DND-41 (cell line): ENCODE measurements around the gene GRIK3.

Source experiments
- ATAC-seq: fragments of 200-7000 bp; cut with Tn5 transposase; 3 replicates; pipeline ENCODE4 v1.9.1; 2021; ENCODE audit warnings: low read depth; ENCODE audit not compliant: insufficient read depth
- DNase-seq: peaks from one replicate; pipeline ENCODE4 v3.0.0-alpha.2; 2020
- H2AFZ ChIP-seq: 2 replicates; pipeline ENCODE4 v1.6.0; 2012; ENCODE audit warnings: low read depth, low read length
- H3K27ac ChIP-seq: 2 replicates; pipeline ENCODE4 v1.5.1; 2012; ENCODE audit warnings: low read length, inconsistent platforms
- H3K27me3 ChIP-seq: fragments of 200-600 bp; sonication (generic); 2 replicates; pipeline ENCODE4 v1.6.0; 2012; ENCODE audit warnings: low read length, mild to moderate bottlenecking, inconsistent platforms; ENCODE audit not compliant: insufficient read depth, poor library complexity
- H3K36me3 ChIP-seq: 2 replicates; pipeline ENCODE4 v1.5.1; 2012; ENCODE audit warnings: low read length, inconsistent platforms; ENCODE audit not compliant: insufficient read depth
- H3K4me1 ChIP-seq: 2 replicates; pipeline ENCODE4 v1.5.1; 2012; ENCODE audit warnings: mild to moderate bottlenecking, low read length; ENCODE audit not compliant: insufficient read depth
- H3K4me2 ChIP-seq: 2 replicates; pipeline ENCODE4 v1.6.0; 2012; ENCODE audit warnings: mild to moderate bottlenecking, moderate library complexity, low read length, inconsistent platforms; ENCODE audit not compliant: insufficient read depth
- H3K4me3 ChIP-seq, 2 experiments: fragments of 200-600 bp in 1 of 2; shearing (Covaris generic) in 1 of 2; 2 replicates each; pipeline ENCODE4 v1.5.1; 2012 to 2016; ENCODE audit warnings: inconsistent platforms in 2 of 2, low read length in 2 of 2, mild to moderate bottlenecking in 2 of 2, low read depth in 1 of 2, moderate library complexity in 1 of 2
- H3K79me2 ChIP-seq: 2 replicates; pipeline ENCODE4 v1.6.0; 2012; ENCODE audit warnings: low read length, inconsistent platforms; ENCODE audit not compliant: insufficient read depth
- H3K9ac ChIP-seq: 2 replicates; pipeline ENCODE4 v1.6.0; 2012; ENCODE audit warnings: low read depth, mild to moderate bottlenecking, inconsistent platforms, low read length, moderate library complexity
- H3K9me3 ChIP-seq: 2 replicates; pipeline ENCODE4 v1.5.1; 2012; ENCODE audit warnings: low read length, moderate library complexity, mild to moderate bottlenecking, inconsistent platforms; ENCODE audit not compliant: insufficient read depth, severe bottlenecking
- H4K20me1 ChIP-seq: 2 replicates; pipeline ENCODE4 v1.6.0; 2012; ENCODE audit warnings: low read length; ENCODE audit not compliant: insufficient read depth
- EZH2 ChIP-seq: IDR thresholded peaks from 3 replicates; pipeline ENCODE4 v1.6.1; 2012; ENCODE audit warnings: borderline replicate concordance, low read depth, mild to moderate bottlenecking, moderate library complexity, low read length, inconsistent platforms; ENCODE audit not compliant: severe bottlenecking
- TF ChIP-seq, protein P1 (sequence below): IDR thresholded peaks from 2 replicates; pipeline ENCODE4 v1.5.1; 2012; ENCODE audit warnings: borderline replicate concordance, low read length, moderate library complexity, mild to moderate bottlenecking; ENCODE audit not compliant: poor library complexity, severe bottlenecking; ENCODE audit errors: extremely low read depth

The GRIK3 gene

DNA sequence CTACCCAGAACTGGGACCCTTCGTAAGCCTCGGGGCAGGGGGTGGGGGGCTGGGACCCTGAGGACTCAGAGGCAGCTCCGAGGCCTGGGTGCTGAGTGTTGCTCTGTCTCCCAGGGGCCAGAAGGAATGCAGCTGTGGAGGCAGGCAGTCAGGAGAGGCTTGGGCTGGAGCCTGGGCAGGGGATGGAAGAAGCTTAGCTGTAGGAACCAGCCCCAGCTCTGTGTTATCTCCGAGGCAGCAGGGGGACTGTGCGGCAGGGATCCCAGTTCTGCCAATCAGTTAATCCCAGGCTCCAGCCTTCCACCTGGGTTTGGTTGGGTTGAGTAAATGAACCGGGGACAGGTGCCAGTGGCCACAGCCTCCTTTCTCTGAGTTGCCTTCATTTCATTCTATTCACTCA is 8.2 kb upstream of the GRIK3 start:
- no peak for DNase-seq
- Histone ChIP-seq H3K4me2 (no peak overlapping the region), H3K9me3 (no peaks in the 10 kb centered on the region), H4K20me1 (peaks cover 13% of the 10 kb centered on the region), H3K9ac (no peak overlapping the region), H2AFZ (no peak overlapping the region), H3K27me3 (peaks cover 16% of the 10 kb centered on the region), H3K79me2 (no peaks in the 10 kb centered on the region), H3K4me3 (no peak overlapping the region), H3K27ac (no peak overlapping the region), H3K4me1 (no peaks in the 10 kb centered on the region), H3K36me3 (no peaks in the 10 kb centered on the region)
- no peak for ATAC-seq
- TF ChIP-seq EZH2: no peak
- TF ChIP-seq, protein P1, sequence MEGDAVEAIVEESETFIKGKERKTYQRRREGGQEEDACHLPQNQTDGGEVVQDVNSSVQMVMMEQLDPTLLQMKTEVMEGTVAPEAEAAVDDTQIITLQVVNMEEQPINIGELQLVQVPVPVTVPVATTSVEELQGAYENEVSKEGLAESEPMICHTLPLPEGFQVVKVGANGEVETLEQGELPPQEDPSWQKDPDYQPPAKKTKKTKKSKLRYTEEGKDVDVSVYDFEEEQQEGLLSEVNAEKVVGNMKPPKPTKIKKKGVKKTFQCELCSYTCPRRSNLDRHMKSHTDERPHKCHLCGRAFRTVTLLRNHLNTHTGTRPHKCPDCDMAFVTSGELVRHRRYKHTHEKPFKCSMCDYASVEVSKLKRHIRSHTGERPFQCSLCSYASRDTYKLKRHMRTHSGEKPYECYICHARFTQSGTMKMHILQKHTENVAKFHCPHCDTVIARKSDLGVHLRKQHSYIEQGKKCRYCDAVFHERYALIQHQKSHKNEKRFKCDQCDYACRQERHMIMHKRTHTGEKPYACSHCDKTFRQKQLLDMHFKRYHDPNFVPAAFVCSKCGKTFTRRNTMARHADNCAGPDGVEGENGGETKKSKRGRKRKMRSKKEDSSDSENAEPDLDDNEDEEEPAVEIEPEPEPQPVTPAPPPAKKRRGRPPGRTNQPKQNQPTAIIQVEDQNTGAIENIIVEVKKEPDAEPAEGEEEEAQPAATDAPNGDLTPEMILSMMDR: no peak

DNA sequence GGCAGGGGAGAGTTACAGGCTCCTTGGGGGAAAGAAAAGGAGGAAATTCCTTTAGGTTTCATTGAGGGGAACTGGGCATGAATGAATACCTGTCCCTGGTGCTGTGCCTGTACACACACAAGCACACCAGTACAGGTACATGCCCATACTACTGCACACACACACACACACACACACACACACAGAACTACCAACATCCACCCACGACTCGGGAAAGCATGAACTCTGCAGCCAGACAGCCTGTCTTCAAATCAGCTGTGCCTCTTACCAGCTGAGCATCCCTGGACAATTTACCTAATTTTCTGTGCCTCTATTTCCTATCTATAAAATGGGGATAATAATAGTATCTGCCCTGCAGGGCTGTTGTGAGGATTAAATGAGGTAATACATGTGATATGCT is 7.2 kb upstream of the GRIK3 start:
- peaks cover 19% of the 10 kb centered on the region for H3K27me3 ChIP-seq
- no peak for ATAC-seq

DNA sequence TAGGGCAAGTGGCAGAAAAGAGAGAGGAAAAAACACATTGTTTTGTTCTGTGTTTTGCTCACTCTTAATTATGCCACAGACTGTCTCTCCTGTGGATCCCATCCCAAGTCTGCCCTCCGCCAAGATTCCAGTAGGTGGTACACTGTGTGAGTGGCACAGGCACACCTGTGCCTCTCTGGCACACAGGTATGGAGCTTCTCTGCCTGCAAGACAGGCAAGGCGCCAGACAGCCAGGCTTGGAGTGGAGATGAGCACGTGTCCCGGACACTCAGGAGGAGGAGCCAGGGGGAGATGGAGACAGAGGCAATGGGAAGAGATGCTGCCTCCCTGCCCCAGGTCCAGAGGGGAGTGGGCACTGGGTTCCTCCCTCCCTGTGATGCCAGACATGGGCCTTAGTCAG is 6.5 kb upstream of the GRIK3 start:
- no peaks in the 10 kb centered on the region for H3K9me3 ChIP-seq
- TF ChIP-seq, protein P1: no peak
- TF ChIP-seq EZH2: no peak
- ATAC-seq (no peak), DNase-seq (no peak)
- no peak overlapping the region for H3K4me2 ChIP-seq
- H3K9ac ChIP-seq: no peak overlapping the region
- H3K4me3 ChIP-seq: no peak overlapping the region
- no peaks in the 10 kb centered on the region for H3K79me2 ChIP-seq
- no peaks in the 10 kb centered on the region for H3K36me3 ChIP-seq
- H3K4me1 ChIP-seq: no peaks in the 10 kb centered on the region
- H3K27ac ChIP-seq: no peak overlapping the region
- peaks cover 19% of the 10 kb centered on the region for H3K27me3 ChIP-seq
- no peak overlapping the region for H2AFZ ChIP-seq
- H4K20me1 ChIP-seq: peaks cover 7% of the 10 kb centered on the region

More for the DNA sequence above, 7.2 kb upstream of the GRIK3 start:
- no peaks in the 10 kb centered on the region for H3K9me3 ChIP-seq
- no peak overlapping the region for H3K27ac ChIP-seq
- H3K79me2 ChIP-seq: no peaks in the 10 kb centered on the region
- H3K4me3 ChIP-seq: no peak overlapping the region
- peaks cover 7% of the 10 kb centered on the region for H4K20me1 ChIP-seq
- H3K4me2 ChIP-seq: no peak overlapping the region
- DNase-seq: no peak
- no peaks in the 10 kb centered on the region for H3K4me1 ChIP-seq
- no peak overlapping the region for H2AFZ ChIP-seq
- H3K9ac ChIP-seq: no peak overlapping the region
- TF ChIP-seq, protein P1: no peak
- TF ChIP-seq EZH2: no peak
- H3K36me3 ChIP-seq: no peaks in the 10 kb centered on the region

DNA sequence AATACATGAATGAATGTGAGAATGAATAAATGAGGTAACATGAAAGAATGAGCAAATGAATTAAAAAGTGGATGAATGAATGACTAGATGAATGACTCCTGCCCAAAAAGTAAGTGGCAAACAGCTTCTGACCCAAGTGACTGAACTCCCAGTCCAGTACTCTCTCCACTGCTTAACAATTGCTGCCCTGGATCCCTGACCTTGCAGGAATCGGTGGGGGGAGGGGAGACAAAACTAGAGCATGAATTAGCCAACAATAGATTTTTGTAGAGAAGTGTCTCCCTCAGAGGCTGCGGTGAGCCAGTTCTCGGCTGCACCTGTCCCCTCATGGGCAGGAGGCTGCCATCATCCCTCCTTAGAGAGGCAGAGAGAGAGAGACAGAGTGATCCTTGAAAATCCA is 5.9 kb upstream of the GRIK3 start:
- peaks cover 7% of the 10 kb centered on the region for H4K20me1 ChIP-seq
- no peaks in the 10 kb centered on the region for H3K79me2 ChIP-seq
- no peak for TF ChIP-seq EZH2
- no peak for ATAC-seq
- H3K36me3 ChIP-seq: no peaks in the 10 kb centered on the region
- H3K9ac ChIP-seq: no peak overlapping the region
- peaks cover 19% of the 10 kb centered on the region for H3K27me3 ChIP-seq
- no peaks in the 10 kb centered on the region for H3K9me3 ChIP-seq
- H3K4me1 ChIP-seq: no peaks in the 10 kb centered on the region
- no peak overlapping the region for H3K27ac ChIP-seq
- no peak overlapping the region for H3K4me3 ChIP-seq
- no peak overlapping the region for H3K4me2 ChIP-seq
- H2AFZ ChIP-seq: no peak overlapping the region
- DNase-seq: no peak
